GM18951 (cell line): ENCODE measurements around the gene OR6K3.
"Not testable (repeated sequence)": the region's sequence is repeated elsewhere in the genome, so short reads cannot be mapped to it uniquely, and the experiment has no call there.

Experiments used
- POLR2A ChIP-seq: IDR thresholded peaks from 4 replicates; pipeline ENCODE4 v1.6.1; 2011; ENCODE audit warnings: mild to moderate bottlenecking; ENCODE audit not compliant: insufficient read length, insufficient read depth; ENCODE audit errors: extremely low read depth
- in situ Hi-C: fragments of 300-500 bp; cut with MboI; formaldehyde crosslinking; loops from one replicate; pipeline ENCODE4 v1.12.0; 2022; ENCODE audit warnings: low sequenced_read_pairs, mixed read lengths, inconsistent platforms; ENCODE audit not compliant: unreplicated experiment

OR6K3 gene

GRCh38 chr1:158694596-158694995 lies 25.9 kb downstream of the OR6K3 start:
- no peak for TF ChIP-seq POLR2A
- in situ Hi-C loops = no loop called here

GRCh38 chr1:158692356-158692755 lies 28.2 kb downstream of the OR6K3 start:
- TF ChIP-seq POLR2A = no peak

GRCh38 chr1:158691907-158692306 lies 28.6 kb downstream of the OR6K3 start:
- in situ Hi-C loops = no loop called here
- TF ChIP-seq POLR2A = no peak

More at GRCh38 chr1:158692356-158692755, 28.2 kb downstream of the OR6K3 start:
- in situ Hi-C loops = no loop called here

GRCh38 chr1:158691149-158691548 lies 29.4 kb downstream of the OR6K3 start:
- in situ Hi-C loops = not testable (repeated sequence)

- TF ChIP-seq POLR2A = no peak
- in situ Hi-C loops = no loop called here
Measured at GRCh38 chr1:158689875-158690274, 30.6 kb downstream of the OR6K3 start.

- in situ Hi-C loops = no loop called here
Measured at GRCh38 chr1:158689110-158689509, 31.4 kb downstream of the OR6K3 start.

GRCh38 chr1:158688343-158688742 lies 32.2 kb downstream of the OR6K3 start:
- in situ Hi-C loops = not testable (repeated sequence)

More at GRCh38 chr1:158689110-158689509, 31.4 kb downstream of the OR6K3 start:
- no peak for TF ChIP-seq POLR2A

- in situ Hi-C loops = no loop called here
- no peak for TF ChIP-seq POLR2A
Measured at GRCh38 chr1:158687037-158687436, 33.5 kb downstream of the OR6K3 start.

- TF ChIP-seq POLR2A = no peak
- in situ Hi-C loops = no loop called here
Measured at GRCh38 chr1:158686111-158687009, 34.2 kb downstream of the OR6K3 start, which contains the start of gene SPTA1. TSS of gene SPTA1 (minus strand) at chr1:158686715. CDS start at chr1:158686517, 198 bp downstream.

- in situ Hi-C loops = no loop called here
- no peak for TF ChIP-seq POLR2A
Measured at GRCh38 chr1:158685085-158685484, 35.4 kb downstream of the OR6K3 start.

GRCh38 chr1:158681606-158682005 lies 38.9 kb downstream of the OR6K3 start:
- in situ Hi-C loops = no loop called here
- no peak for TF ChIP-seq POLR2A

GRCh38 chr1:158679289-158679688 lies 41.2 kb downstream of the OR6K3 start:
- in situ Hi-C loops = no loop called here
- TF ChIP-seq POLR2A = no peak

GRCh38 chr1:158675563-158676323 lies 44.8 kb downstream of the OR6K3 start:
- TF ChIP-seq POLR2A = no peak
- in situ Hi-C loops = no loop called here

- in situ Hi-C loops = no loop called here
- TF ChIP-seq POLR2A = no peak
Measured at GRCh38 chr1:158674302-158674701, 46.2 kb downstream of the OR6K3 start.
